T-helper 2 cell treated with Interferon-gamma antibody and Interleukin-4, amounts not matched to agents 100 ng/mL and 5 ng/mL, for 36 hours (primary cell): ENCODE data around the gene KCNJ13. TPM values are rescaled to one million over a fixed set of nuclear protein-coding genes. Genes with fewer than 3 reads are reported as not detected.
"Not testable (repeated sequence)": the region's sequence is repeated elsewhere in the genome, so short reads cannot be mapped to it uniquely, and the experiment has no call there.

Experiments used
- intact Hi-C: fragments of 100-400 bp; cut with micrococcal nuclease; formaldehyde crosslinking; loops from one replicate; pipeline ENCODE4 v1.15.1; 2023
- total RNA-seq: library from RNA; stranded (reverse); gene quantifications from 2 replicates; pipeline ENCODE4 v1.2.3, GENCODE V29; 2022

The KCNJ13 gene
- total RNA-seq, 1 donor from 2014 or later = not detected

DNA sequence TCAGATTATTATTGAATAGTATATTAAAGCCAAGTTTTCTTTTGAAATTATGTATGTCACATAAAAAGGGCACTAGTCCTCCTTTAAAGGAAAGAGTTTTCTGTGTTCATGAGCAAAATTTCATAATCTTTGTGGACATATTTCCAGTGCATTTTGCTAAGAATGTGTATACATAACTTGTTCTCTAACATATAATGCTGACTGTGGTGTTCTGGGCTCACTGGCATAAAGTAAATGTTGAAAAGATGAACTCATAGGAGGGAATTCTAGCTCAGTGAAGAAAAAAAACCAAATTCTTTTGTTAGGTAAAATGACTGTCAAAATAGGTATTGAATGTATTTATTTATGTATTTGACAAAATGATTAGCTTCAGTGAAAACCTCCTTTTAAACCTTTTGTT lies 6.2 kb downstream of the KCNJ13 start:
- intact Hi-C loops = no loop called here

GRCh38 chr2:232767866-232768265 lies 8.5 kb downstream of the KCNJ13 start:
- intact Hi-C loops = no loop called here

DNA sequence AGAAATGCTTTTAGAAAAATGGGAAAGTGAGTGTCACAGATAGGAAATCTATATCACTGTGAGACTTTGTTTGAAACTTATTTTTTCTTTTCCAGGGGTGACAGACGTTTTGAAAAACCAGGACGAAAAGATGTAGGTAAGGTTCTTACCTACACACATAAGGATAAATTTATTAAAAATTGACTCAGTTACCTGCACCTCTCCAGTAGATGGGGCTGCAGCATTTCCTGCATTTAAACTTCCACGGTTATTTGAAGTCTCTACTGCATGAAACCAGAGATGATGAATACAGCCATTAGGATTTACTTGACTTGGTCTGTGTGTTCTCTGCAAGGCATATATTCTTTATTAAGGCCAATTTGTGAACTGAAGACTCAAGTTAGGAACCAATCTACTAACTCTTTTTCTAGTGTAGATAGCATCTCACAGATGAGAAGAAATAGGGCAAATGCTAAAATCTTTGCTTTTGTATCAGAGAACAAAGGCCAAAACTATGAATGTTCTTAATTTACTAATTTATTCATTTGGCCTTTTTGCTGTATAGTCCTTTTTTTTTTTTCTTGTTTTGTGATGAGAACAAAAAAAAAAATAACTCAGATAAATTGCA lies 15.0 kb downstream of the KCNJ13 start:
- intact Hi-C loops = loop anchor here (2.0 to 5.0 kb wide), 2 partner anchors 267 to 491 kb away; partner anchors contain the start of gene ATG16L1

- intact Hi-C loops = no loop called here
Measured at GRCh38 chr2:232757905-232758304, 18.5 kb downstream of the KCNJ13 start.

- intact Hi-C loops = no loop called here
Measured at GRCh38 chr2:232750135-232750671, 26.2 kb downstream of the KCNJ13 start.

- intact Hi-C loops = no loop called here
Measured at GRCh38 chr2:232749331-232749730, 27.0 kb downstream of the KCNJ13 start.

GRCh38 chr2:232748038-232748437 lies 28.3 kb downstream of the KCNJ13 start:
- intact Hi-C loops = no loop called here

DNA sequence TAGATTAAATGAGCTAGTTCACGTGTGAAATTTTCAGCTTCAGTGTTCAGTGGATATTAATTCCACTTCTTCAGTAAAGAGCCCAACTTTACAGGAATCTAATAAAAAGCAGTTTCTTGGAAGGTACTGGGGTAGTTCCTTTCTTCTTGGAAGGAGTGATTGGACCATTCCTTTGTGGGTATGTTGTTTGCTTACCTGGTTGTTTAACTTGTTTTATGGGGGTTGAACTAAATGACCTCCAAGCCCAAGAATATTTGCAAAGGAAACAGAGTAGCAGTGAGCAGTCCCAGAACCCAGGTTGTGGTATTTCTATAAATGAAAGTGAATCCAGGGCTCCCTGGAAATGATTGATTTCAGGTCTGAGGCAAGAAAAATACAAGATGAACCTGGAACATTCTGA lies 31.4 kb downstream of the KCNJ13 start:
- intact Hi-C loops = no loop called here

GRCh38 chr2:232741972-232742371 lies 34.4 kb downstream of the KCNJ13 start:
- intact Hi-C loops = no loop called here

- intact Hi-C loops = no loop called here
Measured at GRCh38 chr2:232741294-232741693, 35.1 kb downstream of the KCNJ13 start.

- intact Hi-C loops = no loop called here
Measured at GRCh38 chr2:232731470-232731869, 44.9 kb downstream of the KCNJ13 start.

- intact Hi-C loops = no loop called here
Measured at GRCh38 chr2:232728785-232729184, 47.6 kb downstream of the KCNJ13 start.

DNA sequence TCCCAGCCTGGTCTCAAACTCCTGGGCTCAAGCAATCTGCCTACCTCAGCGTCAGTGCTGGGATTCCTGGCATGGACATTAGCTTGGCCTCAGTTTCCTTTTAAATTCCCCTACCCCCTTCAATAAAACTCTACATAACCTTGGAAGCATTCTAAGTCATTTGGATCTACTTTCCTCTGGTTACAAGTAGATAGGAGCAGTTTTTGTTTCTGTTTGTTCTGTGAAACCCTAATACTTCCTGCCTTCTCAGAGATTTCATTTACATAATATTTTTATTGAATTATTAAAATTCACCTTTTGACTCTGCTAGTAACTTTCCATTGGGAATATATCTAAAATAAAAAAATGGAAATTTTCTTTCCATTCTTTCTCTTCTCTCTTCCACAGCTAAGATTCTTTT lies 53.3 kb downstream of the KCNJ13 start:
- intact Hi-C loops = no loop called here

DNA sequence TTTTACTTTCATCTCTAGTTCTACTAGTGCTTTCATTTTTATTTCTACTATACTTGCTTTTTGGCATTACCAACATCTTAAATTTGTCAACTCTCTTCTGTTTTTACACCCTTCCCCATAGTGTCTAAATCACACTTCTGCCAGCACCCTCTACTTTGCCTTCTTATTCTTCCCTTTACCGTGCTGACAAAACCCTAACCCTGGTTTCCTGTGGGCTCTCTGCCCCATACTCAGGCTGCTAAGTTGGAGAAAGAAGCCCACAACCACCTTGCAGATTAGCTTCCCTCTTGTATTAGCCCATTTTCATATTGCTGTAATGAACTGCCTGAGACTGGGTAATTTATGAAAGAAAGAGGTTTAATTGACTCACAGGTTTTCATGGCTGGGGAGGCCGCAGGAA lies 54.5 kb downstream of the KCNJ13 start:
- intact Hi-C loops = no loop called here

- intact Hi-C loops = no loop called here
Measured at GRCh38 chr2:232721261-232721660, 55.1 kb downstream of the KCNJ13 start.

- intact Hi-C loops = not testable (repeated sequence)
Measured at GRCh38 chr2:232720056-232720455, 56.3 kb downstream of the KCNJ13 start.

Other genes with a start within 250 kb of the KCNJ13 start
- not detected in 2 replicates for gene CHRNG, start 236.9 kb downstream of the KCNJ13 start, total RNA-seq
- 8.3 and 8.8 TPM in 2 replicates for gene TIGD1, start 226.0 kb downstream of the KCNJ13 start, total RNA-seq
- 79.0 and 79.3 TPM in 2 replicates for gene EIF4E2, start 225.9 kb downstream of the KCNJ13 start, total RNA-seq
- 1.0 and 1.1 TPM in 2 replicates for gene EFHD1, start 143.0 kb downstream of the KCNJ13 start, total RNA-seq
- 62.5 and 71.8 TPM in 2 replicates for gene GIGYF2, start 79.2 kb downstream of the KCNJ13 start, total RNA-seq
- gene SNORC, start 93.7 kb upstream of the KCNJ13 start, total RNA-seq = 1.3 and 1.6 TPM in 2 replicates
- gene NGEF, start 236.7 kb upstream of the KCNJ13 start, total RNA-seq = not detected in 2 replicates